Measurements from ENCODE around the gene GRID1. TPM values are rescaled to one million over a fixed set of nuclear protein-coding genes. Genes with fewer than 3 reads are reported as not detected.

The GRID1 gene
- total and polyA plus RNA-seq, 9 of the 15 experiments (the other 6 are each of a cell fraction or from before 2014, with no cell fraction given): 0.01 to 7.2 (median 1.2) TPM

DNA sequence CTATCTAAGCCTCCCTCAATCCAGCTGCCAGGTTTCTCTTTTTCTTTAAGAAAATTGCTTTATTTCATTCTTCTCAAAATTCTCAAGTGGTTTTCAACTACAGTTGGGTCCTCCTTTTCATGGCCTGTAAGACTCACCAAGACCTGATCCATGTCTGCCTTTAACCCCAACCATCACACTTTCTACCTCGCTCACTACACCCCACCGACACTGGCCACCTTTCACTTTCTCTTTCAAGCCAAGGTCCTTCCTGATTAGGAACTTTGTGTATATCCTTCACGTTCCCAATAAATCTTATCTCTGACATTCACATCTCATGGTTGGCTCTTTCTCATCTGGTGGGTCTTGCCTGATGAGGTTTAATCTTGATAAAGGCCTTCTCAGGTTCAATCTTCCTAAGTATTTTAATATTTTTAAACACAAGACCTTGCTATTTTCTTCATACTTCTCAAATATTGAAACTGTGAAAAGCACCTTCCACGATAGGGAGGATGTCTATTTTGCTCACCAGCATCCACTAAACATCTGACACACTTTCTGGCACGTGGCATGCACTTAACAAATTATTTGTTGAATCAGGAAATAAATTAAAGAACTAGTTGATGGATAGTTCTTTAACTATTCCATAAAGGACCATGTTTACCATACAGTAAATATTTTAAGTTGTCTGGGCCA, 624.8 kb downstream of the GRID1 start:
- 2% methylated on average over 5 of the region's 5 CpGs for WGBS (ENCODE audit: insufficient coverage, low coverage, missing lambda C conversion rate)
- no peaks in the 10 kb centered on the region for H3K9me3 ChIP-seq (replicated peaks; ENCODE audit: control insufficient read depth, insufficient read depth, low read depth, low read length)
- H3K27me3 ChIP-seq (ENCODE audit: control insufficient read depth in 2 of 2, insufficient read depth in 2 of 2, low read length in 2 of 2): no peaks in the 10 kb centered on the region
- no peaks in the 10 kb centered on the region for H4K20me1 ChIP-seq (replicated peaks; ENCODE audit: control insufficient read depth, insufficient read depth, low read length)
- H3K4me3 ChIP-seq: no peak overlapping the region
- in situ Hi-C loops (cut with MboI) (no loop called here), intact Hi-C loops (cut with micrococcal nuclease) (no loop called here)
- POLR2A ChIA-PET: no interaction called here
- BruUV-seq (replicated peaks): no TSS peak
- H3K79me2 ChIP-seq (ENCODE audit: control insufficient read depth, insufficient read depth, low read length): no peaks in the 10 kb centered on the region
- no peak for FAIRE-seq
- CTCF ChIA-PET (ENCODE audit: low intra/inter-chr PET ratio): no interaction called here
- H3K4me1 ChIP-seq (replicated peaks in 1 of 2; ENCODE audit: control insufficient read depth in 2 of 2, insufficient read depth in 2 of 2, low read length in 2 of 2): no peaks in the 10 kb centered on the region
- no peak overlapping the region for H2AFZ ChIP-seq (ENCODE audit: low read depth, low read length)
- H3K36me3 ChIP-seq (ENCODE audit: control insufficient read depth, insufficient read depth, low read length): no peaks in the 10 kb centered on the region
- no peaks in the 10 kb centered on the region for H3K9me1 ChIP-seq (ENCODE audit: control insufficient read depth, insufficient read depth, low read length)
- DNase-seq (ENCODE audit: extremely low read depth in 1 of 4, low spot score in 3 of 4): no peak
- no peak overlapping the region for H3K27ac ChIP-seq (ENCODE audit: extremely low read depth, low read depth, low read length)
- no peak overlapping the region for H3K9ac ChIP-seq (ENCODE audit: insufficient read depth in 1 of 2, low read depth in 2 of 2, low read length in 2 of 2)
- no peak for ATAC-seq
- H3K4me2 ChIP-seq (ENCODE audit: insufficient read depth, low read length): no peak overlapping the region
- no peak for TF ChIP-seq DMBX1 (CRISPR knock-in tag; IDR thresholded peaks at IDR 0.05; ENCODE audit: borderline replicate concordance)
- TF ChIP-seq, protein P1, sequence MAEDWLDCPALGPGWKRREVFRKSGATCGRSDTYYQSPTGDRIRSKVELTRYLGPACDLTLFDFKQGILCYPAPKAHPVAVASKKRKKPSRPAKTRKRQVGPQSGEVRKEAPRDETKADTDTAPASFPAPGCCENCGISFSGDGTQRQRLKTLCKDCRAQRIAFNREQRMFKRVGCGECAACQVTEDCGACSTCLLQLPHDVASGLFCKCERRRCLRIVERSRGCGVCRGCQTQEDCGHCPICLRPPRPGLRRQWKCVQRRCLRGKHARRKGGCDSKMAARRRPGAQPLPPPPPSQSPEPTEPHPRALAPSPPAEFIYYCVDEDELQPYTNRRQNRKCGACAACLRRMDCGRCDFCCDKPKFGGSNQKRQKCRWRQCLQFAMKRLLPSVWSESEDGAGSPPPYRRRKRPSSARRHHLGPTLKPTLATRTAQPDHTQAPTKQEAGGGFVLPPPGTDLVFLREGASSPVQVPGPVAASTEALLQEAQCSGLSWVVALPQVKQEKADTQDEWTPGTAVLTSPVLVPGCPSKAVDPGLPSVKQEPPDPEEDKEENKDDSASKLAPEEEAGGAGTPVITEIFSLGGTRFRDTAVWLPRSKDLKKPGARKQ (CRISPR knock-in tag; IDR thresholded peaks at IDR 0.05): no peak
- no peak for TF ChIP-seq XRCC5 (IDR thresholded peaks at IDR 0.05; ENCODE audit: low read depth, low read length)
- TF ChIP-seq, protein P2, sequence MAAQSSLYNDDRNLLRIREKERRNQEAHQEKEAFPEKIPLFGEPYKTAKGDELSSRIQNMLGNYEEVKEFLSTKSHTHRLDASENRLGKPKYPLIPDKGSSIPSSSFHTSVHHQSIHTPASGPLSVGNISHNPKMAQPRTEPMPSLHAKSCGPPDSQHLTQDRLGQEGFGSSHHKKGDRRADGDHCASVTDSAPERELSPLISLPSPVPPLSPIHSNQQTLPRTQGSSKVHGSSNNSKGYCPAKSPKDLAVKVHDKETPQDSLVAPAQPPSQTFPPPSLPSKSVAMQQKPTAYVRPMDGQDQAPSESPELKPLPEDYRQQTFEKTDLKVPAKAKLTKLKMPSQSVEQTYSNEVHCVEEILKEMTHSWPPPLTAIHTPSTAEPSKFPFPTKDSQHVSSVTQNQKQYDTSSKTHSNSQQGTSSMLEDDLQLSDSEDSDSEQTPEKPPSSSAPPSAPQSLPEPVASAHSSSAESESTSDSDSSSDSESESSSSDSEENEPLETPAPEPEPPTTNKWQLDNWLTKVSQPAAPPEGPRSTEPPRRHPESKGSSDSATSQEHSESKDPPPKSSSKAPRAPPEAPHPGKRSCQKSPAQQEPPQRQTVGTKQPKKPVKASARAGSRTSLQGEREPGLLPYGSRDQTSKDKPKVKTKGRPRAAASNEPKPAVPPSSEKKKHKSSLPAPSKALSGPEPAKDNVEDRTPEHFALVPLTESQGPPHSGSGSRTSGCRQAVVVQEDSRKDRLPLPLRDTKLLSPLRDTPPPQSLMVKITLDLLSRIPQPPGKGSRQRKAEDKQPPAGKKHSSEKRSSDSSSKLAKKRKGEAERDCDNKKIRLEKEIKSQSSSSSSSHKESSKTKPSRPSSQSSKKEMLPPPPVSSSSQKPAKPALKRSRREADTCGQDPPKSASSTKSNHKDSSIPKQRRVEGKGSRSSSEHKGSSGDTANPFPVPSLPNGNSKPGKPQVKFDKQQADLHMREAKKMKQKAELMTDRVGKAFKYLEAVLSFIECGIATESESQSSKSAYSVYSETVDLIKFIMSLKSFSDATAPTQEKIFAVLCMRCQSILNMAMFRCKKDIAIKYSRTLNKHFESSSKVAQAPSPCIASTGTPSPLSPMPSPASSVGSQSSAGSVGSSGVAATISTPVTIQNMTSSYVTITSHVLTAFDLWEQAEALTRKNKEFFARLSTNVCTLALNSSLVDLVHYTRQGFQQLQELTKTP (IDR thresholded peaks at IDR 0.05; ENCODE audit: low read depth in 1 of 2, partially characterized antibody in 2 of 2): no peak
- TF ChIP-seq, protein P3, sequence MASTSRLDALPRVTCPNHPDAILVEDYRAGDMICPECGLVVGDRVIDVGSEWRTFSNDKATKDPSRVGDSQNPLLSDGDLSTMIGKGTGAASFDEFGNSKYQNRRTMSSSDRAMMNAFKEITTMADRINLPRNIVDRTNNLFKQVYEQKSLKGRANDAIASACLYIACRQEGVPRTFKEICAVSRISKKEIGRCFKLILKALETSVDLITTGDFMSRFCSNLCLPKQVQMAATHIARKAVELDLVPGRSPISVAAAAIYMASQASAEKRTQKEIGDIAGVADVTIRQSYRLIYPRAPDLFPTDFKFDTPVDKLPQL (IDR thresholded peaks at IDR 0.05; ENCODE audit: extremely low read depth, insufficient read length): no peak
- no peak for TF ChIP-seq NUFIP1 (IDR thresholded peaks at IDR 0.05; ENCODE audit: partially characterized antibody)
- TF ChIP-seq, protein P4, sequence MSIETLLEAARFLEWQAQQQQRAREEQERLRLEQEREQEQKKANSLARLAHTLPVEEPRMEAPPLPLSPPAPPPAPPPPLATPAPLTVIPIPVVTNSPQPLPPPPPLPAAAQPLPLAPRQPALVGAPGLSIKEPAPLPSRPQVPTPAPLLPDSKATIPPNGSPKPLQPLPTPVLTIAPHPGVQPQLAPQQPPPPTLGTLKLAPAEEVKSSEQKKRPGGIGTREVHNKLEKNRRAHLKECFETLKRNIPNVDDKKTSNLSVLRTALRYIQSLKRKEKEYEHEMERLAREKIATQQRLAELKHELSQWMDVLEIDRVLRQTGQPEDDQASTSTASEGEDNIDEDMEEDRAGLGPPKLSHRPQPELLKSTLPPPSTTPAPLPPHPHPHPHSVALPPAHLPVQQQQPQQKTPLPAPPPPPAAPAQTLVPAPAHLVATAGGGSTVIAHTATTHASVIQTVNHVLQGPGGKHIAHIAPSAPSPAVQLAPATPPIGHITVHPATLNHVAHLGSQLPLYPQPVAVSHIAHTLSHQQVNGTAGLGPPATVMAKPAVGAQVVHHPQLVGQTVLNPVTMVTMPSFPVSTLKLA (conservative IDR thresholded peaks at IDR 0.05): no peak
- no peak for TF ChIP-seq TCF3 (CRISPR knock-in tag; IDR thresholded peaks at IDR 0.05)
- TF ChIP-seq, protein P5, sequence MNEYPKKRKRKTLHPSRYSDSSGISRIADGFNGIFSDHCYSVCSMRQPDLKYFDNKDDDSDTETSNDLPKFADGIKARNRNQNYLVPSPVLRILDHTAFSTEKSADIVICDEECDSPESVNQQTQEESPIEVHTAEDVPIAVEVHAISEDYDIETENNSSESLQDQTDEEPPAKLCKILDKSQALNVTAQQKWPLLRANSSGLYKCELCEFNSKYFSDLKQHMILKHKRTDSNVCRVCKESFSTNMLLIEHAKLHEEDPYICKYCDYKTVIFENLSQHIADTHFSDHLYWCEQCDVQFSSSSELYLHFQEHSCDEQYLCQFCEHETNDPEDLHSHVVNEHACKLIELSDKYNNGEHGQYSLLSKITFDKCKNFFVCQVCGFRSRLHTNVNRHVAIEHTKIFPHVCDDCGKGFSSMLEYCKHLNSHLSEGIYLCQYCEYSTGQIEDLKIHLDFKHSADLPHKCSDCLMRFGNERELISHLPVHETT (CRISPR knock-in tag; conservative IDR thresholded peaks at IDR 0.05 in 1 of 2, IDR thresholded peaks at IDR 0.05 in 1 of 2): no peak
- TF ChIP-seq ZNF507 (tag; conservative IDR thresholded peaks at IDR 0.05): no peak
